HEK293 (cell line): ENCODE results near the gene GPAT2.
"Not testable (repeated sequence)": the region's sequence is repeated elsewhere in the genome, so short reads cannot be mapped to it uniquely, and the experiment has no call there.

ENCODE experiments used
- GLI2 ChIP-seq: fragments of 450-650 bp; formaldehyde crosslinking; IDR thresholded peaks from 2 replicates; pipeline ENCODE4; 2017; ENCODE audit warnings: missing biosample characterization, missing genetic modification characterization, low read depth, borderline replicate concordance
- ZBTB20 ChIP-seq: fragments of 450-650 bp; formaldehyde crosslinking; IDR thresholded peaks from 2 replicates; pipeline ENCODE4 v1.5.1; 2016; ENCODE audit warnings: missing biosample characterization, missing genetic modification characterization
- ZBTB7A ChIP-seq: fragments of 450-650 bp; formaldehyde crosslinking; IDR thresholded peaks from 2 replicates; pipeline ENCODE4 v1.5.1; 2016; ENCODE audit warnings: low read depth, missing biosample characterization, missing genetic modification characterization
- ZNF121 ChIP-seq: fragments of 450-650 bp; formaldehyde crosslinking; IDR thresholded peaks from 2 replicates; pipeline ENCODE4 v1.5.1; 2016; ENCODE audit warnings: missing biosample characterization, missing genetic modification characterization
- ZNF274 ChIP-seq, 2 experiments: fragments of 200-500 bp in 1 of 2; fragments of 450-650 bp in 1 of 2; sonication (Bioruptor generic) in 1 of 2; formaldehyde crosslinking in 1 of 2; IDR thresholded peaks; 2 replicates each; pipeline versions ENCODE4 v1.5.1 to v1.6.1; 2014 to 2016; ENCODE audit warnings: borderline replicate concordance in 1 of 2, inconsistent platforms in 1 of 2, low read length in 1 of 2, missing biosample characterization in 1 of 2, missing genetic modification characterization in 1 of 2
- ZNF558 ChIP-seq: fragments of 450-650 bp; formaldehyde crosslinking; IDR thresholded peaks from 2 replicates; pipeline ENCODE4 v1.5.1; 2016; ENCODE audit warnings: missing biosample characterization, missing genetic modification characterization
- ZNF654 ChIP-seq: fragments of 450-650 bp; formaldehyde crosslinking; IDR thresholded peaks from 2 replicates; pipeline ENCODE4 v1.5.1; 2016; ENCODE audit warnings: low read depth, missing biosample characterization, missing genetic modification characterization
- TF ChIP-seq, protein P1 (sequence below): fragments of 450-650 bp; formaldehyde crosslinking; IDR thresholded peaks from 2 replicates; pipeline ENCODE4 v1.5.1; 2016; ENCODE audit warnings: missing biosample characterization, missing genetic modification characterization
- TF ChIP-seq, protein P2 (sequence below): fragments of 450-650 bp; formaldehyde crosslinking; IDR thresholded peaks from 2 replicates; pipeline ENCODE4 v1.5.1; 2016; ENCODE audit warnings: missing biosample characterization, missing genetic modification characterization
- TF ChIP-seq, protein P3 (sequence below): fragments of 450-650 bp; IDR thresholded peaks from 2 replicates; pipeline ENCODE4 v1.5.1; 2018; ENCODE audit warnings: missing biosample characterization, missing genetic modification characterization

DNA sequence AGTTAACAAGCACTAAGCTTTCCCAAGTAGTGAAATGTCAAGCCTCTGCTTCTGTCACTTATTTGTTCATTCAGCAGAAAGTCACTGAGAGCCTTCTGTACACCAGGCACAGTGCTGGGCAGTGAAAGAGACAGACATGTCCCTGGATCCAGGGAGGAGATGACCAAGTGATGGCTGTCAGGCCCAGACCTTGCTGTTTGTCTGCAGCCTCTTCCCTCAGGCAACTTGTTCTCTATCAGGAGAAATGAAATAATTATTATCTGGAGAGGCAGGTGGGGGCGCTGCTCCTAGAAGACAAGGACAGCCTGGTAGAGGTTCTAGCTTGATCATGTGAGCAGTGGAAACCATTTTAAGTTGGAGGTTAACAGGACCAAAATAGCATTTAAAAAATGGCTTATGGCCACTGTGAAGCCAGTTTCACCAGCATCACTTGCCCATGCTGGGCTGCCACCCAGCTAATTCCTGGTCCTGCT lies 21.9 kb downstream of the GPAT2 start:
- TF ChIP-seq ZNF654 (tag by site-specific recombination); ZBTB20 (tag by site-specific recombination); ZBTB7A (tag by site-specific recombination); ZNF274 (IDR thresholded peaks at IDR 0.05; ENCODE audit: low read length); ZNF274 (tag by site-specific recombination; IDR thresholded peaks at IDR 0.05; ENCODE audit: borderline replicate concordance); ZNF121 (tag by site-specific recombination); GLI2 (tag by site-specific recombination); ZNF558: not testable (repeated sequence)
- TF ChIP-seq, protein P1, sequence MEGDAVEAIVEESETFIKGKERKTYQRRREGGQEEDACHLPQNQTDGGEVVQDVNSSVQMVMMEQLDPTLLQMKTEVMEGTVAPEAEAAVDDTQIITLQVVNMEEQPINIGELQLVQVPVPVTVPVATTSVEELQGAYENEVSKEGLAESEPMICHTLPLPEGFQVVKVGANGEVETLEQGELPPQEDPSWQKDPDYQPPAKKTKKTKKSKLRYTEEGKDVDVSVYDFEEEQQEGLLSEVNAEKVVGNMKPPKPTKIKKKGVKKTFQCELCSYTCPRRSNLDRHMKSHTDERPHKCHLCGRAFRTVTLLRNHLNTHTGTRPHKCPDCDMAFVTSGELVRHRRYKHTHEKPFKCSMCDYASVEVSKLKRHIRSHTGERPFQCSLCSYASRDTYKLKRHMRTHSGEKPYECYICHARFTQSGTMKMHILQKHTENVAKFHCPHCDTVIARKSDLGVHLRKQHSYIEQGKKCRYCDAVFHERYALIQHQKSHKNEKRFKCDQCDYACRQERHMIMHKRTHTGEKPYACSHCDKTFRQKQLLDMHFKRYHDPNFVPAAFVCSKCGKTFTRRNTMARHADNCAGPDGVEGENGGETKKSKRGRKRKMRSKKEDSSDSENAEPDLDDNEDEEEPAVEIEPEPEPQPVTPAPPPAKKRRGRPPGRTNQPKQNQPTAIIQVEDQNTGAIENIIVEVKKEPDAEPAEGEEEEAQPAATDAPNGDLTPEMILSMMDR (tag by site-specific recombination): not testable (repeated sequence)
- TF ChIP-seq, protein P2, sequence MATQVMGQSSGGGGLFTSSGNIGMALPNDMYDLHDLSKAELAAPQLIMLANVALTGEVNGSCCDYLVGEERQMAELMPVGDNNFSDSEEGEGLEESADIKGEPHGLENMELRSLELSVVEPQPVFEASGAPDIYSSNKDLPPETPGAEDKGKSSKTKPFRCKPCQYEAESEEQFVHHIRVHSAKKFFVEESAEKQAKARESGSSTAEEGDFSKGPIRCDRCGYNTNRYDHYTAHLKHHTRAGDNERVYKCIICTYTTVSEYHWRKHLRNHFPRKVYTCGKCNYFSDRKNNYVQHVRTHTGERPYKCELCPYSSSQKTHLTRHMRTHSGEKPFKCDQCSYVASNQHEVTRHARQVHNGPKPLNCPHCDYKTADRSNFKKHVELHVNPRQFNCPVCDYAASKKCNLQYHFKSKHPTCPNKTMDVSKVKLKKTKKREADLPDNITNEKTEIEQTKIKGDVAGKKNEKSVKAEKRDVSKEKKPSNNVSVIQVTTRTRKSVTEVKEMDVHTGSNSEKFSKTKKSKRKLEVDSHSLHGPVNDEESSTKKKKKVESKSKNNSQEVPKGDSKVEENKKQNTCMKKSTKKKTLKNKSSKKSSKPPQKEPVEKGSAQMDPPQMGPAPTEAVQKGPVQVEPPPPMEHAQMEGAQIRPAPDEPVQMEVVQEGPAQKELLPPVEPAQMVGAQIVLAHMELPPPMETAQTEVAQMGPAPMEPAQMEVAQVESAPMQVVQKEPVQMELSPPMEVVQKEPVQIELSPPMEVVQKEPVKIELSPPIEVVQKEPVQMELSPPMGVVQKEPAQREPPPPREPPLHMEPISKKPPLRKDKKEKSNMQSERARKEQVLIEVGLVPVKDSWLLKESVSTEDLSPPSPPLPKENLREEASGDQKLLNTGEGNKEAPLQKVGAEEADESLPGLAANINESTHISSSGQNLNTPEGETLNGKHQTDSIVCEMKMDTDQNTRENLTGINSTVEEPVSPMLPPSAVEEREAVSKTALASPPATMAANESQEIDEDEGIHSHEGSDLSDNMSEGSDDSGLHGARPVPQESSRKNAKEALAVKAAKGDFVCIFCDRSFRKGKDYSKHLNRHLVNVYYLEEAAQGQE (tag by site-specific recombination): not testable (repeated sequence)
- TF ChIP-seq, protein P3, sequence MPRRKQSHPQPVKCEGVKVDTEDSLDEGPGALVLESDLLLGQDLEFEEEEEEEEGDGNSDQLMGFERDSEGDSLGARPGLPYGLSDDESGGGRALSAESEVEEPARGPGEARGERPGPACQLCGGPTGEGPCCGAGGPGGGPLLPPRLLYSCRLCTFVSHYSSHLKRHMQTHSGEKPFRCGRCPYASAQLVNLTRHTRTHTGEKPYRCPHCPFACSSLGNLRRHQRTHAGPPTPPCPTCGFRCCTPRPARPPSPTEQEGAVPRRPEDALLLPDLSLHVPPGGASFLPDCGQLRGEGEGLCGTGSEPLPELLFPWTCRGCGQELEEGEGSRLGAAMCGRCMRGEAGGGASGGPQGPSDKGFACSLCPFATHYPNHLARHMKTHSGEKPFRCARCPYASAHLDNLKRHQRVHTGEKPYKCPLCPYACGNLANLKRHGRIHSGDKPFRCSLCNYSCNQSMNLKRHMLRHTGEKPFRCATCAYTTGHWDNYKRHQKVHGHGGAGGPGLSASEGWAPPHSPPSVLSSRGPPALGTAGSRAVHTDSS (tag by site-specific recombination): not testable (repeated sequence)
